GM18520 (cell line): ENCODE measurements around the gene SURF1.
A peak's percentile ranks its signal among the peaks of the same experiment; 100 is the strongest.

Experiments used
- ATAC-seq: cut with Tn5 transposase; IDR thresholded peaks from one replicate; pipeline ENCODE4 v1.9.1; 2021; ENCODE audit not compliant: unreplicated experiment

Gene SURF1

DNA sequence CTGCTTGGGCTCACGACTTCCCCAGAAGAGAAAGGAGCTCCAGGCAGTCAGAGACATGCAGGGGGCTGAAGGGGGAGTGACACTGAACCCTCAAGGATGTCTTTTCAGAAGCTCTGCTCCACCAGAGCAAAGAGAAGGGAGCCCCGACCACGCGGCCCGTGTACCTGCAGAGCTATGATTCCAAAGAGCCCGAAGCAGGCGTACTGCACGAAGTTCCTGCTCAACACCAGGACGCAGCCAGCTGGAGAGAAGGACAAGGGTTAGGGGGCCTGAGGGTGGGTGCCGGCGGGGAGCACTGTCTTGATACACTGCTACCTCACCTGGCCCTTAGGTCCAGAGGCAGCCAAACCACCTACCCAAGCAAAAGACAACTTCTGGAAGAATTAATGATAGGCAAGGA lies 10.1 kb upstream of the SURF1 start:
- ATAC-seq, result no peak

GRCh38 chr9:133362359-133363044 lies 6.2 kb upstream of the SURF1 start:
- ATAC-seq, result no peak

GRCh38 chr9:133361507-133362092 lies 5.3 kb upstream of the SURF1 start:
- ATAC-seq, result no peak

DNA sequence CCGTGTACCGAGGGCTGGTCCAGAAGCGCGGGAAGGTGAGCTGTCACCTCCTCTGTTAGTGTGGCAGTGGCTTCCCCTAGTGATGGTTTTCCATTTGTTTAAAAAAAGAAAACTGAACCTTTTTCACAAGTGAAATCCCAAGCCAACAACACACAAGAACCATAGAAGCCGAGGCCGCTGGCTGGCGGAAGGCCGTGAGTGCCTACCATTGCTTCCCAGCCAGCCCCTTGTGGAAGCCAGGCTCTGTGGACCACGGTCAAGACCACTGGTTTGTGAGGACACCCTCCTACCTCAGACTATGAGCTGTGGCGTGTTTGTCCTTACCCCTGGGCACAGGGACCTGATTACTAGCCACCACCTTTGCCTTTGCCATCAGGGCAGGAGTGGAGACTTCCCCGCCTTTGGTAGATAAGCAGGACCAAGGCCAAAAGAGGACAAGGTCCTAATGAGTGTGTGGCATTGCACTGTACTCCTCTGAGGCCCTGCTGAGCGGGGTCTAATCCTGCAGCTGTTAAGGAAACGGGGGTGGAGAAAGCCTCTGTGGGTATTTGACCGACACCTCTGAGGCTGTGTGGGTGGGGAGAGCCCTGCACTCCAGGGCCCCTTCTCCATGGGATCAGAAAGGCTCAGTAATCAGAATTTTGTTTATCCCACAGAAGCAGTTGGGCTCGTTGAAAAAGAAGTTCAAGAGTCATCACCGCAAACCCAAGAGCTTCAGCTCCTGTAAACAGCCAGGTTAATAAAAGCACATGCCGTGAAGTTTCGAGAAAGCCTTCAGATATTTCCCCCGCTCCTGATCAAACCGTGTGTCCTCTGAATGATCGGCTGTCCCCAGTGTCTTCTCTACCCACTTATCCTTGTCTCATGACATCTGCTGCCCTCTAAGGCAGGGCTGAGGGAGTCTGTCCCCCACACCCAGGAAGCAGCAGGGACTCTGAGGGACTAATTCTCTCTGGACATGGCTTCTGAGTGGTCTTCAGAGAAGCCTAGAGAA lies 4.4 kb upstream of the SURF1 start:
- no peak for ATAC-seq

DNA sequence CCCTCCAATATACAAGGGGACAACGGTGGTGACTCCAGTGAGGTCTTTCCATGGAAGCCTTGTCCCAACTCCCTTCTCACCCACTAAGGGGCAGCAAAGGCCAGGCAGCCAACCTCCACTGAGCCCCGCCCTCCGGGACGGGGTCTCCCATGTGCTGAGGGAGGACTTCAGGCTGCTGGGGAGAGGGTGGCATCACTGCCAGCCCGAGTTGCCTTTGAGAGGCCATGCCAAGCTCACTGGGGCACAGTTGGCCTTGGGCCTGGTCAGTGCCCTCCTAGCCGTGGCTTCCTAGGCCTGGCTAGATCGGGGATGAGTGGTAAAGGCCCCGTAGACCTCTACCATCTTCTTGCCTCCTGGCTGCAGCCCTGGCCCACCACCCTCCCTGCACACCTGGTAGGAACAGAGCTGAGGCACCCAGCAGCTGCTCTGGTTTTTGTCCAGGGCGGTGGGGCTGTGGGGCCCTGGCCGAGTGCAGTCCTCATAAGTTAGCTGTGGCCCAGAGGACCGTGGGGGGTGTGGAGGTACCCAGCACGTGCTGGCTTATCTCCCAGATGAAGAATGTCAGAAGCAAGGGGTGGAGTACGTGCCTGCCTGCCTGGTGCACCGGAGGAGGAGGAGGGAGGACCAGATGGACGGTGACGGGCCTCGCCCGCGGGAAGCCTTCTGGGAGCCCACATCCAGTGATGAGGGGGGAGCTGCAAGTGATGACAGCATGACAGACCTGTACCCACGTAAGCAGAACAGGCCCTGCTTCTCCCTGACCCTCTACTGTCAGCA lies 3.3 kb upstream of the SURF1 start:
- no peak for ATAC-seq

GRCh38 chr9:133357656-133358055 lies 1.4 kb upstream of the SURF1 start:
- no peak for ATAC-seq

- ATAC-seq, result peak; percentile 12
These were observed 368 bp downstream of the SURF1 start for GRCh38 chr9:133355881-133356357.

DNA sequence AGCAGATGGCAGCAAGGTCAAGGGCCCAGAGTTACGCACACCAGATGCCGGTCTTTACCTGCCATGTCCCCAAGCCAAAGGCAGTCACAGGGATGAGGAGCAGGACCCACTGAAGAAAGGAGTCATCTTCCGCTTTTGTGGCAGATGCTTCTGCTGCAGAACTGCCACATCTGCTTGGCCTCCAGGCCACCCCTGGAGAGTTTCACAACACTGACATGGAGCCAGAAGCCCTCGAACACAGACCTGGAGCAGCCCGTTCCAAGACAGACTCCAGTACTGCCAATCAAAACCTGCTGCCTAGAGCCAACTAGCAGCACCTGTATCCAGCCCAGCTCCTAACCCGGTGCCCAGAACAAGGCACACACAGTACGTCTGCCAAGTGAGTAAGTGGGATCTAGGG lies 1.5 kb downstream of the SURF1 start:
- no peak for ATAC-seq

GRCh38 chr9:133353548-133353947 lies 2.7 kb downstream of the SURF1 start:
- no peak for ATAC-seq

DNA sequence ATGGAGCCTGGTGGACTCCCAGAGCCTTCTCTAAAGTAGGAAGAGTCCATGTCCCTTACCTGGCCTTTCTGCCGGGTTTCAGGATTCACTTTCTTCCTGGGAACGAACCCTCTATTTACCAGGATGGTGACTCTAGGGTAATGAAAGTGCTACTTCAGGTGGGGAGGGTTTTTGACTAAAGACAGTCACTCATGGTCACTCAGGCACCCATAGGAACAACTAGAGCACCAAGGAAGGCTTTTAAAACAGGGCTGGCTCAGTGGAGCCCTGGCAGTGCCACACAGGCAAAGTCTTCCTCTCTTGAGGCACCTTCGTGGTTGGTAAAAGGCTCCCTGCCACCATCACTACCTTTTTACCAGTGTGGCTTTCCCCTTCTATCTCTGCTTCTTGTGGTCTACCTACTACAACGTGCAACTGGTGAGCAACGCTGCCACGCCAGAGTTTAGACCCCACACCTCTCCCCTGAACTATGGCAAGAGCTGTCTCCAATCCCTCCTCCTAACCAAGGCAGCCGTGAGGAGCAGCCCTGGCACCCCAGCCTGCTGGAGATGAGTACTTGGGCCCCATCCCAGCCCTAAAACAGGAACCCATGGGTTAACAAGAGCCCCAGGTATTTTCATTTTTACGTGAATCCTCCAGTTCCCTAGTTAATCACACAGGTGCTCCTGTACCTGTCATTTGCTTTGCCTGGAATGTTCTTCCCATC lies 3.5 kb downstream of the SURF1 start:
- ATAC-seq, result no peak

DNA sequence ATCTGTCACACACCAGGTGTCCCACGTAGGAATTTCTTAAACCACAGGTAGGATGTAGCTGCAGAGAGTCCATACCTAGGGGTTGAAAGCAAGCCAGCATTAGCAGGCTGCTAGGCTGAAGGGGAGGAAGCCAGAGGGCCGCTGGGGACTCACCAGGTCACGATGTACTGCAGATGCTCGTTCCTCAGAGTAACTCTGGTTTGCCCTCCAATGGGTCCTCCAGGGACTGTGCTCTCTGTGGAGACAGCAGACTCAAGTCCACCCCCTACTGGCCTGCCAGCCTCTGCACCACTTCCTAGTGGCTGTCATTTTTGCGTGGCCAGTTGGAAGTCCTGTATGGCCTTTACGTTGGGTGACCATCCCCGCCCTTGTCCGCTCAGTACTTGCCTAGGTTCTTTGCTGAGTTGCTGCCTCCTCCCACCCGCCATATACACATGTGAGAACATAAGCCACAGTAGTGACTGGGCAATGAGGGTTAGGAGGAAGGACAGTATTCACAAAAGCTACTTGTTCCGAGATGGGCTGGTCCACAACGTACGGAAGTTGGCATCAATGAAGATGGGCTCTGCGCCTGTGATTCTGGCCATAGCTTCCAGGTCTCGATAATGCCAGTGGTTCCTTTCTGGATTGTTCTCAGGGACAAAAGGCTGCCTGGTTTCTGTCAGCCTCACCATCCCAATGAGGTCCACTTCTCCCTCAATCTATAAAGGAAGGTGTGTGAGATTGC lies 4.2 kb downstream of the SURF1 start:
- ATAC-seq, result no peak

DNA sequence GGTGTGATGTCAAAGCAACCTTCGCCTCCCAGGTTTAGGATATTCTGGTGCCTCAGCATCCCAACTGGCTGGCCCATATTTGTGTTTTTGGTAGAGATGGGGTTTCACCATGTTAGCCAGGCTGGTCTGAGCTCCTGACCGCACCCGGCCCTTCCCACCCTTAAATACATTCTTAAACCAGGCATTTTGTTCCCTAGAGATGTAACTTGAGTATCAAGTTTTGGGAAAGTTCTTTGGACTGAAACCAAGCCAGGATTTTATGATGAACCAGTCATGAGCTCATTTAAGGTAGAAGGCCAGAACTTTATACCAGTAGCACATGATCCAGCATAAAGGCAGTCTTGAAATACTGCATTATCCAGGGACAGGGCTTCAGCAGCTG lies 4.8 kb downstream of the SURF1 start:
- no peak for ATAC-seq

GRCh38 chr9:133349965-133350616 lies 6.2 kb downstream of the SURF1 start:
- ATAC-seq, result no peak

- ATAC-seq, result no peak
These were observed 7.3 kb downstream of the SURF1 start for GRCh38 chr9:133348718-133349573.

GRCh38 chr9:133347985-133348717 lies 8.1 kb downstream of the SURF1 start, which contains the start of the genes MED22 and RPL7A:
Gene MED22, minus strand, starts transcription at chr9:133348131. Its CDS starts 1,469 bp downstream, at chr9:133346662.
Gene RPL7A, plus strand, starts transcription at chr9:133348218. Its CDS starts 26 bp downstream, at chr9:133348244.
- ATAC-seq, result peak; percentile 58

DNA sequence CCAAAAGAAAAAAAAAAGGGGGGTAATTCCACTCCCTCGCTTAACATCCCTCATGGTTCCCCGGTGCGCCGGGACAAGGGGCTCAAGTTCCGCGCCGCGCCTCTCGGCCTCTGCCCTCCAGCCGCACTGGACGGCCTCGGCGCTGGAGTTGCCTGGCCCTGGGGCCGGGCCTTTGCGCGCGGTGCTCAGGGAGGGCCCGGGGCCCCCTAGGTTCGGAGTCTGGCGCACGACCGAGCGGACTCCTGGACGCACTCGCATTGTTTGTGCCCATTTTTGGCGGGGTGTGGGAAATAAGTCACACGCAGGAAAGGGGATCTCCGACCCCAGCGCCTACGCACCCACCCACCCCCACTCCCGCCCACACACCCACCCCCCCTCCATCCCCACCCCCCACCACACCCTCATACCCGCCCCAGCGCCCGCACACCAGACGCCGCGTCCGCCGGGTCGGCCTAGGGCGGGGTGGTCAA lies 8.7 kb downstream of the SURF1 start:
- ATAC-seq, result peak; percentile 17
